ENCODE data around the gene ABCF2. TPM values are rescaled to one million over a fixed set of nuclear protein-coding genes. Genes with fewer than 3 reads are reported as not detected.

The ABCF2 gene
- total RNA-seq, 2 donors from 2014 or later = 11.9 to 13.5 TPM

GRCh38 chr7:151273651-151274390, 46.8 kb upstream of the ABCF2 start:
- Histone ChIP-seq H3K4me1 (peaks cover 28% of the 10 kb centered on the region), H3K4me3 (no peak overlapping the region), H3K36me3 (replicated peaks in 1 of 2; ENCODE audit: insufficient read depth in 1 of 2, low read depth in 2 of 2) (no peaks in the 10 kb centered on the region), H3K9me3 (no peaks in the 10 kb centered on the region), H3K27ac (peak overlapping the region in 2 of 4 donors; percentile 1 to 56), H3K27me3 (no peaks in the 10 kb centered on the region)
- 50 to 59% methylated on average over 2 to 8 of the region's 9 CpGs for WGBS, 2 donors
- intact Hi-C loops (cut with DNase I) = no loop called here
- DNase-seq = peak in 1 of 4 donors; percentile 23
- TF ChIP-seq CTCF (IDR thresholded peaks at IDR 0.05) (no peak), POLR2A (IDR thresholded peaks at IDR 0.05) (no peak)
- ATAC-seq = no peak

- Histone ChIP-seq H3K9me3 (no peaks in the 10 kb centered on the region), H3K4me1 (peaks cover 28% of the 10 kb centered on the region), H3K27ac (peak overlapping the region in 3 of 4 donors; percentile 33 to 66 (median 56)), H3K27me3 (no peaks in the 10 kb centered on the region), H3K36me3 (replicated peaks in 1 of 2; ENCODE audit: insufficient read depth in 1 of 2, low read depth in 2 of 2) (no peaks in the 10 kb centered on the region), H3K4me3 (no peak overlapping the region)
- TF ChIP-seq CTCF (IDR thresholded peaks at IDR 0.05) (no peak), POLR2A (IDR thresholded peaks at IDR 0.05) (no peak)
- DNase-seq (no peak), ATAC-seq (no peak)
- WGBS, 2 donors = 79 to 82% methylated on average over 3 to 7 of the region's 7 CpGs
- intact Hi-C loops (cut with DNase I) = no loop called here
These were observed 45.9 kb upstream of the ABCF2 start for GRCh38 chr7:151272877-151273276.

- intact Hi-C loops (cut with DNase I) = no loop called here
These were observed 45.4 kb upstream of the ABCF2 start for GRCh38 chr7:151272405-151272804.

GRCh38 chr7:151271699-151272355, 44.8 kb upstream of the ABCF2 start:
- DNase-seq (peak in 3 of 4 donors; percentile 63 to 81 (median 66)), ATAC-seq (peak; percentile 86)
- WGBS, 2 donors = 41 to 42% methylated on average over 7 of the region's 7 CpGs
- no peaks in the 10 kb centered on the region for H3K27me3 ChIP-seq
- peaks cover 20% of the 10 kb centered on the region for H3K4me1 ChIP-seq
- H3K27ac ChIP-seq = peak overlapping the region; percentile 33 to 66 (median 54)
- no peak overlapping the region for H3K4me3 ChIP-seq
- intact Hi-C loops (cut with DNase I) = no loop called here
- H3K9me3 ChIP-seq = no peaks in the 10 kb centered on the region
- no peaks in the 10 kb centered on the region for H3K36me3 ChIP-seq (replicated peaks in 1 of 2; ENCODE audit: insufficient read depth in 1 of 2, low read depth in 2 of 2)
- TF ChIP-seq CTCF (IDR thresholded peaks at IDR 0.05) (no peak), POLR2A (IDR thresholded peaks at IDR 0.05) (no peak)

More at GRCh38 chr7:151272405-151272804, 45.4 kb upstream of the ABCF2 start:
- H3K4me1 ChIP-seq = peaks cover 25% of the 10 kb centered on the region
- no peak for ATAC-seq
- no peaks in the 10 kb centered on the region for H3K9me3 ChIP-seq
- H3K4me3 ChIP-seq = no peak overlapping the region
- H3K27me3 ChIP-seq = no peaks in the 10 kb centered on the region
- no peak for DNase-seq
- H3K36me3 ChIP-seq (replicated peaks in 1 of 2; ENCODE audit: insufficient read depth in 1 of 2, low read depth in 2 of 2) = no peaks in the 10 kb centered on the region
- no peak for TF ChIP-seq POLR2A (IDR thresholded peaks at IDR 0.05)
- no peak for TF ChIP-seq CTCF (IDR thresholded peaks at IDR 0.05)
- H3K27ac ChIP-seq = peak overlapping the region; percentile 33 to 66 (median 54)
- 62 to 68% methylated on average over 10 of the region's 10 CpGs for WGBS, 2 donors
